GM21529 (cell line): ENCODE measurements around the gene CLECL1.
"Not testable (repeated sequence)": the region's sequence is repeated elsewhere in the genome, so short reads cannot be mapped to it uniquely, and the experiment has no call there.

Experiments used
- ATAC-seq: cut with Tn5 transposase; IDR thresholded peaks from one replicate; pipeline ENCODE4 v1.9.1; 2021; ENCODE audit not compliant: unreplicated experiment

The CLECL1 gene

DNA sequence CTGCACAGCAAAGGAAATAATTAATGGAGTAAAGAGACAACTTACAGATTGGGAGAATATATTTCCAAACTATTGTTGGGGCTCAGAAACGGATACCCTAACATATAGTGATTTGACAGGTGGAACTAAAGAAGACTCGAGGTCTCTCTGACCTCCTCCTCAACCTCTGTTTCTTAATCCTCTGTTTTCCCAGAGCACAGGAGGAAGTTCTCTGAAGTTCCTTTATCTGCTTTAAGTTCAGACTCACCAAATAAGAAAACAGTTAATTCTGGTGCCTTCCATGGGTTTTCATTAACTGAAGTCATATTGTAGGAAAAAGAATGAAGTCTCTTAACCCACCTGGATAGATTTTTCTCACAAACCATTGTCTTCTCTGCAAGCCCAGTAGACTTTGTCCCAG is 34.2 kb downstream of the CLECL1 start:
- no peak for ATAC-seq

DNA sequence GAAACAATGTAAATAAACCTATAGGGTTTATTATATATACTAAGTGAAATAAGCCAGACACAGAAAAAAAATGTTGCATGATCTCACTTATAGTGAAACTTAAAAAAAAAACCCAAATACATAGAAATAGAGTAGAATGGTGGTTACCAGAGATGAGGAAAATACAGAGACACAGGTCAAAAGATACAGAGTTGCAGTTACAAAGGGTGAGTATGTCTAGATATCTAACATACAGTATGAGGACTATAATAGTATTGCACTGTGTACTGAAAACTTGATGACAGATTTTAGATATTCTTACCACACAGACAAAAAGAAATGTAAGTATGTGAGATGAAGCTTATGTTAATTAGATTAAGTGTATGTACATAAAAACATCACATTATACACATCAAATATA is 35.3 kb downstream of the CLECL1 start:
- no peak for ATAC-seq

GRCh38 chr12:9695661-9696060 is 37.2 kb downstream of the CLECL1 start:
- ATAC-seq, result not testable (repeated sequence)

DNA sequence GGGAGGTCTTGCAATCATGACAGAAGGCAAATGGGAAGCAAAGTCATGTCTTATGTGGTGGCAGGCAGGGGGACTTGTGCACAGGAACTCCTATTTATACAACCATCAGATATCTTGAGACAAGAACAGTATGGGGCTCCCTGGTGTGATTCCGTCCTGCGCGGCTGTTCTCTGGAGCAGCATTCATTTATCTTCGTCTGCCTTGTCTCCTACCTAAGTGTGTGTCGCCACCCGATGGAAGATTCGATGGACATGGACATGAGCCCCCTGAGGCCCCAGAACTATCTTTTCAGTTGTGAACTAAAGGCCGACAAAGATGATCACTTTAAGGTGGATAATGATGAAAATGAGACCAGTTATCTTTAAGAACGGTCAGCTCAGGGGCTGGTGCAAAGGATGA is 37.7 kb downstream of the CLECL1 start:
- ATAC-seq, result not testable (repeated sequence)

DNA sequence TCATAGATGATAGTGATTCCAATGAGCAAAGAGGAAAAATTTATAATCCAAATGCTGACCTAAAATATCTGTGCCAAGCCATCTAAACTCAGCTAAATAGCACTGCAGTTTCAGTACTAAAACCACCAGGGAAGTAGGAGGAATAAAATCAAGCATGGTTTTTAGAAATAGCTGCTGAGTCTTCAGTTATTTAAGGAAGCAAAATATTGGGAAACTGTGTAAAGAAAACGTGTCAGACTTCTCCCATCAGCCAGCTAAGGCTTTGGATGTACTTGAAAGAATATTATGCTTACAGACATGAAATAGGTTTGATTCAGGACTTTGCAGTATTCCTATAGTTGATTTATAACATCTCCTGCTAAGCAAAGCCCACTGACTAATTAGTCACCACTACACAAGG is 38.7 kb downstream of the CLECL1 start:
- no peak for ATAC-seq

GRCh38 chr12:9692909-9693308 is 40.0 kb downstream of the CLECL1 start:
- ATAC-seq, result no peak

- ATAC-seq, result no peak
Observed at GRCh38 chr12:9687228-9687627, 45.7 kb downstream of the CLECL1 start.

- no peak for ATAC-seq
Observed at GRCh38 chr12:9685915-9686314, 47.0 kb downstream of the CLECL1 start.

GRCh38 chr12:9685366-9685765 is 47.5 kb downstream of the CLECL1 start:
- not testable (repeated sequence) for ATAC-seq

- not testable (repeated sequence) for ATAC-seq
Observed at GRCh38 chr12:9682949-9683348, 49.9 kb downstream of the CLECL1 start.

GRCh38 chr12:9682508-9682907 is 50.4 kb downstream of the CLECL1 start:
- ATAC-seq, result not testable (repeated sequence)

- ATAC-seq, result peak; percentile 18
Observed at GRCh38 chr12:9674226-9674590, 58.7 kb downstream of the CLECL1 start.

DNA sequence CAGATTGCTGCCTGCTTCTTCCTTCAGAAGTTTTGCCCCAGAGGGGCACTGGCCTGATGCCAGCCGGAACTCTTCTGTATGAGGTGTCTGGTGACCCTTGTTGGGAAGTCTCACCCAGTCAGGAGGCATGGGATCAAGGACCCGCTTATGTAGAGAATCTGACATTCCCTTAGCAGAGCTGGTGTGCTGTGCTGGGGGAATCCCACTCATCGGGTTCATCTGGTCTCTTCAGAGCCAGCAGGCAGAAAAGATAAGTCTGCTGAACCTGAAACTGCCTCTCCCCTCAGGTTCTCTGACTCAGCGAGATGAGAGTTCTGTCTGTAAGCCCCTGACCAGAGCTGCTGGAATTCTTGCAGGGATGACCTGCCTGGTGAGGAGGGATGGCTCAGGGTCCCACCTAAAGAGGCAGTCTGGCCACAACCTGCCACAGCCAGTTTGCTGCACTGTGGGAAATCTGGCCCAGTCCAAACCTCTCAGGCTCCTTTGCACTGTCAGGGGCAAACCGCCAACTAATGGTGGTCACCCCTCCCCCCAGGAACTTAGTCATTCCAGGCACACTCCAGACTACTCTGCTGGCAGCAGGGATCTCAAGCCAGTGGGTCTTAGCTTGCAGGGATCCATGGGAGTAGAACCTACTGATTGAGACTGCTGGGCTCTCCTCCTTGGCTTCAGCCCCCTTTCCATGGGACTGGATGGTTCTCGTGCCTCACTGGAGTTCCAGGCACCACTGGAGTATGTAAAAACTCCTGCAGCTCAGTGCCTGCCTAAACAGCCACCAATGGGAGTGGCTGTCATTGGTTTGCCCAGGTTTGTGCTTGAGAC is 59.3 kb downstream of the CLECL1 start:
- peak; percentile 42 for ATAC-seq
